Measurements from ENCODE around the gene PRSS57.

Gene PRSS57

DNA sequence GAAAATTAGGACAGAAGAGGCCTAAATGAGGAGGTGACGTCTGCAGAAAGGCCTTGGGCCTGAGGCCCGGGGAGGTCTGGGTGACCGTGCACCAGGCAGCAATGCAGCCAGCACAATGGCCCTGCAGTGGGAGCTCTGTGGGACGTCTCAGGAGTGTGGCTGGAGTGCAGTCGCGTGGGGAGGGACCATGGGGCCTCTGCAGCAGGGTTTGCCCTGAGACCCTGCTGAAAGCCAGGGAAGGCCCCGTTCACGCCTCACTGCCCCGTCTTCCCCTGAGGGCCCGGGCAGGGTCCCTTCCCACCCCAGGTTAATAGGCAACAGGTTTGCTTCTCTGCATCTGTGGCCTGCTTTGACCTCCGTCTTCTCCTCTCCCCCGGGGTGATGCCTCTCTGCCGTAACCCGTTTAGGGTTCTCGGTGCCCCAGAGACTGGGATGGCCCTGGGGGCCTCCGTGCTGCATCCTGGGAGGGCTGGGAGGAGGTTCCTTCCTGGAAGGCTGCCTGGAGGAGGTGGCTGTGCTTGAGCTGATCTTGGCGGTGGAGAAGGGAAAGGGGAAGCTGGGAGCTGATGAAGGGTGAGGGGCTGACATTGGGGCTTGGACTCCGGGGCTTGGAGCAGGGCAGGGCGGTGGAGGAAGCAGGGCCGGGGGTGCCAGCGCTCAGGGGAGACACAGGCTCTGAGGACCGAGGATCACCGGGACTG, 23.1 kb upstream of the PRSS57 start:
- POLR2A ChIA-PET: no interaction called here
- CTCF ChIA-PET: interaction anchor here (0.9 to 1.2 kb wide), 2 partner anchors 16 to 20 kb away, joined by 3 read pairs; no protein-coding TSS in a partner anchor
- TF ChIP-seq, protein P1, sequence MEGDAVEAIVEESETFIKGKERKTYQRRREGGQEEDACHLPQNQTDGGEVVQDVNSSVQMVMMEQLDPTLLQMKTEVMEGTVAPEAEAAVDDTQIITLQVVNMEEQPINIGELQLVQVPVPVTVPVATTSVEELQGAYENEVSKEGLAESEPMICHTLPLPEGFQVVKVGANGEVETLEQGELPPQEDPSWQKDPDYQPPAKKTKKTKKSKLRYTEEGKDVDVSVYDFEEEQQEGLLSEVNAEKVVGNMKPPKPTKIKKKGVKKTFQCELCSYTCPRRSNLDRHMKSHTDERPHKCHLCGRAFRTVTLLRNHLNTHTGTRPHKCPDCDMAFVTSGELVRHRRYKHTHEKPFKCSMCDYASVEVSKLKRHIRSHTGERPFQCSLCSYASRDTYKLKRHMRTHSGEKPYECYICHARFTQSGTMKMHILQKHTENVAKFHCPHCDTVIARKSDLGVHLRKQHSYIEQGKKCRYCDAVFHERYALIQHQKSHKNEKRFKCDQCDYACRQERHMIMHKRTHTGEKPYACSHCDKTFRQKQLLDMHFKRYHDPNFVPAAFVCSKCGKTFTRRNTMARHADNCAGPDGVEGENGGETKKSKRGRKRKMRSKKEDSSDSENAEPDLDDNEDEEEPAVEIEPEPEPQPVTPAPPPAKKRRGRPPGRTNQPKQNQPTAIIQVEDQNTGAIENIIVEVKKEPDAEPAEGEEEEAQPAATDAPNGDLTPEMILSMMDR (IDR thresholded peaks at IDR 0.05; ENCODE audit: control extremely low read depth, extremely low read depth, low read depth, missing control alignments): no peak
- no peak for DNase-seq (ENCODE audit: extremely low spot score)

DNA sequence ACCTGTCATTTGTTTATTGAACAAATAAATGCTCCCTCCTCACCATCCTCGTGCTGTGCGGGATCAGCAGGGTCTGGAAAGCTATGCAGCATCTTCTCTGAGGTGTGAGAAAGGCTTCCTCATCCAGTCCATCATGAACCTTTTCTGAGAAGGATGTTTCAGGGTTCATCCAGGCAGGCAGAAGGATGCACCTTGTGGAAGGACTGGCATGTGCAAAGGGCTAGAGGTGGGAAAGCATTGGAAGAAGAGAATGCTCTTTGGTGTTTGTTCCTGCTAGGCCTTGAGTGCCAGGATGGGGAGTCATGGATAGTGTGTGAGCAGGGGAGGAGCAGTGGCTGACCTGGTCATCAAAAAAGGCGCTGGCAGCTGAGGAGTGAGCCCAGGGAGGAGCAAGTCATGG, 20.1 kb upstream of the PRSS57 start:
- TF ChIP-seq, protein P1 (IDR thresholded peaks at IDR 0.05; ENCODE audit: control extremely low read depth, extremely low read depth, low read depth, missing control alignments): no peak
- POLR2A ChIA-PET: no interaction called here
- CTCF ChIA-PET: interaction anchor here (1.4 kb wide), 1 partner anchor 14 kb away, joined by 3 read pairs; no protein-coding TSS in a partner anchor

DNA sequence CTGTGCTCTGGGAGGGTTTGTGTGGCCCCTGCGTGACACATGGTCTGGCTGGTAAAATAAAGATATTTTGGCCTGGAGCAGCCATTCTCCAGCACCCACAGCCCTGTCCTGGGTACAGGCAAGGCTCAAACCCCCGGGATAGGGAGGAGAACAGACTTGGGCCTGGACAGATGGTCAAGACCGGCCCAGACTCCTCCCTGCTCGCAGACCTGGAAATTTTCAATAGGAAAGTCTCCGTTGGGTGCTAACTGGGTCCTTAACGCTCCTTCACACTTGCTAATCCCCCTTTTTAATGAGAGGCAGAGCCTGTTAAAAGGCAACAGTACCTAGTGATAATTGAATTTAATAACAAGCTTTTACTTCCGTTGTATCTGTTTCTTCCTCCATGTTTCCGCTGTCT, 16.0 kb upstream of the PRSS57 start:
- POLR2A ChIA-PET: interaction anchor here (0.6 kb wide), 1 partner anchor 227 kb away, joined by 6 read pairs; no protein-coding TSS in a partner anchor
- TF ChIP-seq, protein P1 (IDR thresholded peaks at IDR 0.05; ENCODE audit: control extremely low read depth, extremely low read depth, low read depth, missing control alignments): no peak
- CTCF ChIA-PET: no interaction called here
- no peak for DNase-seq (ENCODE audit: extremely low spot score)

More for the DNA sequence above, 20.1 kb upstream of the PRSS57 start:
- DNase-seq (ENCODE audit: extremely low spot score): no peak

DNA sequence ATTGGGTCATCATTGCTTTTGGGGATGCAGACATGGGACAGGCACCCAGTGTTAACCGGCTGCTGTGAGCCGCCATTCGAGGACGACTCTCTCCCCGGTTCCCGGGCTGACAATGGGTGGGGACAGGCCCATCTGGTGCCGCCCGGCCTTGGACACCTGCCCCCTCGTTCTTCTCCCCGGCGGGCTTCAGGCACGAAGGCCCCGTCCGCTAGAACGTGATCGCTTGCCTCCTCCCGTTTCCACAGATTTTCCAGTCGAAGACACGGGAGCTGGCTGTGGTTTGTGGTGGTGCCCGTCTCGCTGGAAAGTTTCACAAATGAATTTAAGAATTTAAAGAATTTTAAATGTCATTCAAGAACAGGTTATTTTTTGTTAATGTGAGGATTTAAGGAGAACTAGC, 15.5 kb upstream of the PRSS57 start:
- TF ChIP-seq, protein P1 (IDR thresholded peaks at IDR 0.05; ENCODE audit: control extremely low read depth, extremely low read depth, low read depth, missing control alignments): no peak
- no peak for DNase-seq (ENCODE audit: extremely low spot score)
- CTCF ChIA-PET: no interaction called here
- POLR2A ChIA-PET: interaction anchor here (0.6 kb wide), 1 partner anchor 228 kb away, joined by 6 read pairs; no protein-coding TSS in a partner anchor

DNA sequence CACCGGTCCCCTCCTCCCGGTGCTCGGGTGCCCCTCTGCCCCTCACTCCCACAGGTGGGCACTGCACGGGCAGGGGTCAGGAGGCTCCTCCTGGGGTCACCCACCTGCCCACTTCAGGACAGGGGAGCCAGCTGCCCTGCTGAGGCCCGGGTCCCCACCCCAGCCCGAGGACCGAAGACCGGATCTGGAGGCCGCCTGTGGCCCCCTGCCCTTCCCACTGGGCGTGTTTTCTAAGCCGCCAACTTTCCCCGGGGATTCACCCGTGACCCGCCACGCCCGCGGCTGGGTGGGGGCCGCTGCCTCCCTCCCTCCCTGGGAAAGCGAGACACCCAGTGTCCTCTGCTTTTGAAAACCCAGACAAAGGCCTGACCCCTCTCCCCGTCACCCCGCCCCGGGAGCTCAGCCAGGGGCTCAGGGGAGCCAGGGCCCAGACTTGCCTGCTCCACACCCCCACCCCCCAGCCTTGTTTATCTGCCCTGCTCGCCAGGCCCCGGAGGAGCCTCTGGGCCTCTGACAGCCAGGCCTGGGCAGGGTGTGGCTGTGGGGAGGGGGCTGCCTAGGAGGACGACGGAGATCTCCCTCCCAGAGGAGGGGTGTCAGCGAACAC, 14.8 kb upstream of the PRSS57 start:
- TF ChIP-seq, protein P1 (IDR thresholded peaks at IDR 0.05; ENCODE audit: control extremely low read depth, extremely low read depth, low read depth, missing control alignments): no peak
- CTCF ChIA-PET: no interaction called here
- POLR2A ChIA-PET: no interaction called here
- DNase-seq (ENCODE audit: extremely low spot score): no peak

DNA sequence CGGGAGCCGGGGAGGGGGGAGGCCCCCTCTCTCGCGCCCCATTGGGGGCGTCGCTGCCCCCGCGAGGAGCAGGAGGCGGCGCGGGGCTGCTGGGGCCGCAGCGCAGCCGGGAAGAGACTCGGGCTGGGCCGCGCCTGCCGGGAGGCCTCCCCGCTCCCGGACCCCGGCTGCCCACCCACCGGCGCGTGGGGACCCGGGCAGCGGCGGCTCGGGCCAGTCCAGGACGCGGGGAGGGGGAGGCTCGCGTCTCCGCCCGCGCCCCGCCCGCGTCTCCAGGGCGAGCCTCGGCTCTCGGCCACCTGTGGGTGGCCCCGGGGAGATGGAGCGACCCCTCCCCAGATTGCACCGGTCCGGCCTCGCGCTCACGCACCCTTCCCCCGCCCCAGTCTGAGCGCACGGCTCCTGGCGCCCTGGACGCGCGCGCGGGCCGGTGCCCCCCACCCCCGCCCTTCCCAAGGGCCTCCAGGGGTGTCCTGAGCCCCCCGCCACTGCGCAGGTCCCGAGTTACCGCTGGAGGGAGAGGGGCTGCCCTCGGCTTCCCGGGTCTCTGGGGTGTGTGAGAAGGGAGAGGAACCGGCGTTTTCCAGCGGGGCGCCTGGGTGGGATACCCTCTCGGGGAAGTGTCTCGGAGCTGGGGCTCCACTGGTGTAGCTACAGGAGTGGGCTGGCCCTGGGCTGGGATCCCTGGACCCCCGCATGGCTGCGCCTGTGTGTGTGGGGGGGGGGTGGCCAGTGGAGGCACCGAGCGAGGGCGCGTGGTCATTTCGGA, 14.1 kb upstream of the PRSS57 start:
- TF ChIP-seq, protein P1 (IDR thresholded peaks at IDR 0.05; ENCODE audit: control extremely low read depth, extremely low read depth, low read depth, missing control alignments): no peak
- ChIA-PET POLR2A (no interaction called here), CTCF (no interaction called here)
- no peak for DNase-seq (ENCODE audit: extremely low spot score)
